Measurements from ENCODE around the gene KDM2A. TPM values are rescaled to one million over a fixed set of nuclear protein-coding genes. Genes with fewer than 3 reads are reported as not detected.
A peak's percentile ranks its signal among the peaks of the same experiment; 100 is the strongest.
"Not testable (repeated sequence)": the region's sequence is repeated elsewhere in the genome, so short reads cannot be mapped to it uniquely, and the experiment has no call there.

The KDM2A gene
- total RNA-seq, 2 experiments from 2014 or later, result 74.8 to 89.7 TPM

DNA sequence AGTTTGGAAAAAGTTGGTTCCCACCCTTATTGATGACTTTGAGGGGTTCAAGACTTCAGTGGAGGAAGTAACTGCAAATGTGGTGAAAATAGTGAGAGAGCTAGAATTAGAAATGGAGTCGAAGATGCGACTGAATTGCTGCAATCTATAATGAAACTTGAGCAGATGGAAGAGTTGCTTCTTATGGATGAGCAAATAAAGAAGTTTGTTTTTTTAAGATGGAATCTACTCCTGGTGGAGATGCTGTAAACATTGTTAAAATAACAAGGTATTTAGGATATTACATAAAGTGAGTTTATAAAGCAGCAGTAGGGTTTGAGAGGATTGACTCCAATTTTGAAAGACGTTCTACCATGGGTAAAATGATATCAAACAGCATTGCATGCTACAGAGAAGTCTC lies 83.0 kb downstream of the KDM2A start:
- ChIA-PET CTCF (no interaction called here), POLR2A (no interaction called here)
- Mint-ChIP-seq H3K27me3 (no peaks in the 10 kb centered on the region), H3K4me3 (no peak overlapping the region), H3K36me3 (ENCODE audit: low read depth) (peaks cover 6% of the 10 kb centered on the region), H3K9me3 (ENCODE audit: low read depth) (no peaks in the 10 kb centered on the region), H3K27ac (no peak overlapping the region), H3K4me1 (no peaks in the 10 kb centered on the region)
- no peak for ATAC-seq
- intact Hi-C loops (cut with DNase I, micrococcal nuclease), result no loop called here
- DNase-seq, result no peak

DNA sequence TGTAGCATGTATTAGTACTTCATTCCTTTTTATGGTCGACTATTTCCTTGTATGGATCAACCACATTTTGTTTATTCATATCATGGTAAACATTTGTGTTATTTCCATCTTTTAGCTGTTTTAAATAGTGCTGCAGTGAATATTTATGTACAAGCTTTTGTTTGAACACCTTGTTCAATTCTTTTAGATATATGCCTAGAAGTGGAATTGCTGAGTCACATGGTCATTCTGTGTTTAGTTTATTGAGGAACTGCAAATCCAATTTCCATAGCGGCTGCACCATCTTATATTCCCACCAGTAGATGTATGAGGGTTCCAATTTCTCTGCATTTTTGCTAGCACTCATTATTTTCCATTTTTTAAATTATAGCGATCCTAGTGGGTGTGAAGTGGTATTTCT lies 85.8 kb downstream of the KDM2A start:
- POLR2A ChIA-PET, result no interaction called here
- Mint-ChIP-seq H3K4me1 (no peaks in the 10 kb centered on the region), H3K4me3 (no peak overlapping the region), H3K9me3 (ENCODE audit: low read depth) (no peaks in the 10 kb centered on the region), H3K27me3 (no peaks in the 10 kb centered on the region), H3K36me3 (ENCODE audit: low read depth) (peaks cover 17% of the 10 kb centered on the region), H3K27ac (no peak overlapping the region)
- intact Hi-C loops (cut with DNase I, micrococcal nuclease), result no loop called here
- no peak for DNase-seq
- ATAC-seq, result no peak
- CTCF ChIA-PET, result no interaction called here

DNA sequence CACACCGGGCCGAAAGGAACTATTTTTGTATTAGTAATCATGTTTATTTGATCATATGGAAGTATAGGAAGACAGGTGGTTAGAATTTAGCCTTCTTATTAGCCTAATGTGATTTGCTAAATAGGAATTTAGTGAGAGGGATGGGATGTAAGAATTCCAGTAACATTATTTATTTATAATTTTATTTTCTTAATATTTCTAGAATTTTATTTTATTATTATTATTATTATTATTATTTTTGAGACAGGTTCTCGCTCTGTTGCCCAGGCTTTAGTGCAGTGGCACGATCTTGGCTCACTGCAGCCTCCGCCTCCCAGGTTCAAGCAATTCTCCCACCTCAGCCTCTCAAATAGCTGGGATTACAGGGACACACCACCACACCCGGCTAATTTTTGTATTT lies 90.2 kb downstream of the KDM2A start:
- peaks cover 21% of the 10 kb centered on the region for H3K36me3 Mint-ChIP-seq (ENCODE audit: low read depth)
- intact Hi-C loops (cut with DNase I, micrococcal nuclease); H3K27ac Mint-ChIP-seq; POLR2A ChIA-PET; H3K4me3 Mint-ChIP-seq; H3K27me3 Mint-ChIP-seq; DNase-seq; H3K9me3 Mint-ChIP-seq (ENCODE audit: low read depth); ATAC-seq; H3K4me1 Mint-ChIP-seq: not testable (repeated sequence)
- CTCF ChIA-PET, result interaction anchor here (0.7 to 1.4 kb wide), 2 partner anchors 19 to 31 kb away, joined by 3 read pairs; no protein-coding TSS in a partner anchor

DNA sequence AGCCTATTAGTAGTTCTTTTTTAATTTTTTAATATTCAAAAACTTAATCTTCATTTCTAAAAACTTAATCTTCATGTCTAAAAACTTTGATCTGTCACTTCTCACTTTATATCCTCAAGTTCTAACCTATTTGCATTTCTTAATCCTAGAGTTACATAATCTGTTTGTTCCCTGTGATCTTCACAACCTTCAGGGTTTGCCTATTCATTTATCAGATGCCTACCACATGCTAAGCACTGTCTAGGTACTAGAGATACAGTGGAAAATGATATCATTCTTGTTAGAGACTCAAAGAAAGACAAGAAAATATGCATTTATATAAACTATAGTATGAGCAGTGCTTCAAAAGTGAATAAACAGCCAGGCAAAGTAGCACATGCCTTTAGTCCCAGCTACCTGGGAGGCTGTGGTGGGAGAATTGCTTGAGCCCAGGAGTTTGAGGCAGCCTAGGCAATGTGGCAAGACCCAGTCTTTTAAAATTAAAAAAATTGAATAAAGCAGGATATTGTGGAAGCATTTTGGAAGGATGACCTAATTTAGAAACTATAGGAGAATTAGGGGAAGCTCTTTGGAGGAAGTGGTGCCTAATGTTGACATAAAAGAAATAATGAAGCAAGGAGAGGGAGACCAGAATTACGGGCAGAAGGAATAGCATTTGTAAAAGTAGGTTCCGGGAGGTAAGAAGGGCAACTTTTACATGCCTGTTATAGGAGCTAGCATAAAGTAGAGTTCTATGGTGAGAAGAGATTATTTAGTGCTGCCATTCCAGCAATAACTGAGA lies 92.8 kb downstream of the KDM2A start:
- no peak for DNase-seq
- Mint-ChIP-seq H3K4me3 (no peak overlapping the region), H3K4me1 (peaks cover 3% of the 10 kb centered on the region), H3K9me3 (ENCODE audit: low read depth) (no peaks in the 10 kb centered on the region), H3K36me3 (ENCODE audit: low read depth) (peaks cover 31% of the 10 kb centered on the region), H3K27ac (no peak overlapping the region), H3K27me3 (no peaks in the 10 kb centered on the region)
- CTCF ChIA-PET, result interaction anchor here (0.5 to 1.1 kb wide), 4 partner anchors 13 to 178 kb away, joined by 3 read pairs; no protein-coding TSS in a partner anchor
- intact Hi-C loops (cut with DNase I, micrococcal nuclease), result no loop called here
- ATAC-seq, result no peak
- POLR2A ChIA-PET, result no interaction called here

DNA sequence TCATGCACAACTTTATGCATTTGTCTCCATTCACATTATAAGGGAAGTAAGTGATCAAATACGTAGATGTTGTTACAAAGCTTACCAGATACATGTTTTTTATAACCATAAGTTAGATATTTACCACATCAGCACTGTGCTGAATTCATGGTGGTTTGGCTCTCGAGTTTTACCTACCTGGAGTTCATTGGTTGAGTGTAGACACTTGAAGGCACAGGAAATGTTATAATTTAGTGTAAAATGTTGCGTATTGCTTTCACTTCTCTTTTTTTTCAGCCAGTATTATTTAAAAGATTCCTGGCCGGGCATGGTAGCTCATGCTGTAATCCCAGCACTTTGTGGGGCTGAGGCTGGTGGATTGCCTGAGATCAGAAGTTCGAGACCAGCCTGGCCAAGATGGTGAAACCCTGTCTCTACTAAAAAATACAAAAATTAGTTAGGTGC lies 94.1 kb downstream of the KDM2A start:
- peaks cover 26% of the 10 kb centered on the region for H3K36me3 Mint-ChIP-seq (ENCODE audit: low read depth)
- peaks cover 3% of the 10 kb centered on the region for H3K4me1 Mint-ChIP-seq
- no peaks in the 10 kb centered on the region for H3K27me3 Mint-ChIP-seq
- DNase-seq (no peak), ATAC-seq (no peak)
- no peaks in the 10 kb centered on the region for H3K9me3 Mint-ChIP-seq (ENCODE audit: low read depth)
- no peak overlapping the region for H3K4me3 Mint-ChIP-seq
- intact Hi-C loops (cut with DNase I, micrococcal nuclease), result no loop called here
- H3K27ac Mint-ChIP-seq, result peak overlapping the region; percentile 5
- ChIA-PET POLR2A (interaction anchor here (0.6 kb wide), 1 partner anchor 1832 kb away, joined by 5 read pairs; no protein-coding TSS in a partner anchor), CTCF (interaction anchor here (0.8 kb wide), 1 partner anchor 164 kb away, joined by 3 read pairs; no protein-coding TSS in a partner anchor)

DNA sequence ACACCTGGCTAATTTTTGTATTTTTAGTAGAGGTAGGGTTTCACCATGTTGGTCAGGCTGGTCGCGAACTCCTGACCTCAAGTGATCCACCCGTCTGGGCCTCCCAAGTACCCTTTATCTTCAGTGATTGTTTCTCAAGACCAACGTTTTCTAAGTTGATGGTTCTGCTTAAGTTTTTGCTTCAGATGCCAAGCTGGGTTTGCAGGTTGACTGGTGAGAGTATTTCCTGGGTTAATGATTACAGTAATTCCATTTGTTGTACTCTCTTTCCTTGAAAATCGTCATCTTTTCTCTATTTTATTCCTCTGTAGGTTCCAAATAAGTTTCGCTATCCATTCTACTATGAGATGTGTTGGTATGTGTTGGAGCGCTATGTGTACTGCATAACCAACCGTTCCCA lies 108.7 kb downstream of the KDM2A start:
- DNase-seq (no peak), ATAC-seq (no peak)
- Mint-ChIP-seq H3K27ac (no peak overlapping the region), H3K9me3 (ENCODE audit: low read depth) (no peaks in the 10 kb centered on the region), H3K27me3 (no peaks in the 10 kb centered on the region), H3K4me3 (no peak overlapping the region), H3K36me3 (ENCODE audit: low read depth) (peaks cover 28% of the 10 kb centered on the region), H3K4me1 (peaks cover 4% of the 10 kb centered on the region)
- intact Hi-C loops (cut with DNase I, micrococcal nuclease), result no loop called here
- ChIA-PET CTCF (interaction anchor here (1.1 to 1.2 kb wide), 2 partner anchors 17 to 18 kb away, joined by 3 read pairs; no protein-coding TSS in a partner anchor), POLR2A (no interaction called here)

DNA sequence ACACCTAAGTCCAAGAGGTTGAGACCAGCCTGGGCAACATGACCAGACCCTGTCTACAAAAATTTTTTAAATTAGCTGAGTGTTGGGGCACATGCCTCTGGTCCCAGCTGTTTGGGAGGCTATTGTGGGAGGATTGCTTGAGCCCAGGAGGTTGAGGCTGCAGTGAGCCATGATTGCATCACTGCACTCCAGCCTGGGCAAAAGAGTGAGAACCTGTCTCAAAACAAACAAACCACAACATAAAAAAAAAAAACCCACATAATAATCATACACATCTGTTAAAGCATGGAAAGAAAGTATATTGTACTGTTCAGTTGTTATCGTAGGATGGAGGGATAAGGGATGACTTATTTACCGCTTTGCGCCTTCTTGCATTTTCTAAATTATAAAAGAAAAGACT lies 111.3 kb downstream of the KDM2A start:
- intact Hi-C loops (cut with DNase I, micrococcal nuclease), result no loop called here
- CTCF ChIA-PET, result interaction anchor here (0.6 to 0.8 kb wide), 3 partner anchors 11 to 585 kb away, joined by 3 read pairs; no protein-coding TSS in a partner anchor
- H3K27ac Mint-ChIP-seq, result no peak overlapping the region

DNA sequence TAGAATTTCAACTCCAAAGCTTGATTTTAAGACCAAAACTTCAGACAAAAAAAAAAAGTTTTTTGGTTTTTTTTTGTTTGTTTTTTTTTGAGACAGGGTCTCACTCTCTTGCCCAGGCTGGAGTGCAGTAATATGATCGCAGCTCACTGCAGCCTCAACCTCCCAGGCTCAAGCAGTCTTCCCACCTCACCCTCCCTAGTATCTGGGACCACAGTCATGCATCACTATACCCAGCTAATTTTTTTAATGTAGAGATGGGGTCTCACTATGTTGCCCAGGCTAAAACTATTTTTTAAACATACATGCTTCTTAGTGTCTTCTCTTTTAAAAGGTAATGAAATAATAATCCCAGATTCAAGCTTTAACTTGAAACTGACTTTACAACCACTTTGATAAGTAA lies 111.8 kb downstream of the KDM2A start:
- Mint-ChIP-seq H3K27ac (no peak overlapping the region), H3K27me3 (no peaks in the 10 kb centered on the region), H3K36me3 (ENCODE audit: low read depth) (peaks cover 32% of the 10 kb centered on the region), H3K4me3 (no peak overlapping the region), H3K9me3 (ENCODE audit: low read depth) (no peaks in the 10 kb centered on the region), H3K4me1 (peaks cover 17% of the 10 kb centered on the region)
- no peak for ATAC-seq
- intact Hi-C loops (cut with DNase I, micrococcal nuclease), result no loop called here
- POLR2A ChIA-PET, result no interaction called here
- no peak for DNase-seq
- CTCF ChIA-PET, result interaction anchor here (0.7 to 0.8 kb wide), 3 partner anchors 10 to 60 kb away, joined by 3 to 4 read pairs (median 3); no protein-coding TSS in a partner anchor

More for the DNA sequence above, 111.3 kb downstream of the KDM2A start:
- no peak overlapping the region for H3K4me3 Mint-ChIP-seq
- no peaks in the 10 kb centered on the region for H3K9me3 Mint-ChIP-seq (ENCODE audit: low read depth)
- H3K27me3 Mint-ChIP-seq, result no peaks in the 10 kb centered on the region
- peaks cover 17% of the 10 kb centered on the region for H3K4me1 Mint-ChIP-seq
- DNase-seq (peak; percentile 24), ATAC-seq (peak; percentile 26)
- POLR2A ChIA-PET, result interaction anchor here (0.7 kb wide), 1 partner anchor 9 kb away, joined by 5 read pairs; no protein-coding TSS in a partner anchor
- peaks cover 32% of the 10 kb centered on the region for H3K36me3 Mint-ChIP-seq (ENCODE audit: low read depth)

DNA sequence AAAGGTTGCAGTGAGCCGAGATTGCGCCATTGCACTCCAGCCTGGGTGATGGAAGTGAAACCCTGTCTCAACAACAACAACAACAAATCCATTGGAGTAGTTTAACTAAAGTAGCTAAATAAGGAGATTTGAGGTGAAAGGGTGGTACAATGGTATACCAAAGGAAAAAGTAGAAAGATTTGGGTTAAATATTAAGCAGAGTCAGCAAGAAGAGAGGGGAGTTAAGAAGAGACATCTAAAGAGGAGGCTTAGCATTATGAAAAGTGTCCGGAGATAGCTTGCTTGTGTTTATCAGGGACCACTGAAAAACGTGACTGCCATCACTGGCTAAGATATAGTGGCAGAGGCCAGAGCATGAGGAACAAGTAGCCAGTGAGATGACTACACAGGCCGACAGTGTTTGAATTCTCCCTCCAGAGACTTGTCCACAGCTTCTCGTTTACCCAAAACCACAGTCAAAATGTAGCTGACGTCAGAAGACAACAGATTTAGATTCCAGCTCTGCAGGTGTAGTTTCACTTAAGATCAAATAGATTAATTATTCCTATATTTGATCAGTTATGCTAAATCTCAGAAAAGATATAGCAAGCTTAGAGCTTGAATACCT lies 114.6 kb downstream of the KDM2A start:
- ChIA-PET CTCF (interaction anchor here (0.6 to 1.4 kb wide), 5 partner anchors 28 to 1383 kb away, joined by 3 to 5 read pairs (median 3); no protein-coding TSS in a partner anchor), POLR2A (no interaction called here)
- H3K27ac Mint-ChIP-seq, result peak overlapping the region; percentile 5
- H3K36me3 Mint-ChIP-seq (ENCODE audit: low read depth), result peaks cover 20% of the 10 kb centered on the region
- H3K9me3 Mint-ChIP-seq (ENCODE audit: low read depth), result no peaks in the 10 kb centered on the region
- DNase-seq (no peak), ATAC-seq (no peak)
- intact Hi-C loops (cut with DNase I, micrococcal nuclease), result no loop called here
- H3K27me3 Mint-ChIP-seq, result no peaks in the 10 kb centered on the region
- no peak overlapping the region for H3K4me3 Mint-ChIP-seq
- H3K4me1 Mint-ChIP-seq, result peaks cover 23% of the 10 kb centered on the region

DNA sequence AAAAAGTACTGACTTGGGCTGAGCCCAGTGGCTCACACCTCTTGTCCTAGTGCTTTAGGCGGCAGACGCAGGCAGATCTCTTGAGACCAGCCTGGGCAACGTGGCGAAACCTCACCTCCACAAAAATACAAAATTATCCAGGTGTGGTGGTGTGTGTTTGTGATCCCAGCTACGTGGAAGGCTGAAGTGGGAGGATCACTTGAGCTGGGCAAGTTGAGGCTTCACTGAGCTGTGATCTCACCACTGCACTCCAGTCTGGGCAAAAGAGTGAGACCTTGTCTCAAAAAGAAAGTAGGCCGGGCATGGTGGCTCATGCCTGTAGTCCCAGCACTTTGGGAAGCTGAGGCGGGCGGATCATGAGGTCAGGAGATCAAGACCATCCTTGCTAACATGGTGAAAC lies 115.5 kb downstream of the KDM2A start:
- ATAC-seq; H3K4me3 Mint-ChIP-seq; H3K27me3 Mint-ChIP-seq; intact Hi-C loops (cut with DNase I, micrococcal nuclease); CTCF ChIA-PET; DNase-seq; H3K9me3 Mint-ChIP-seq (ENCODE audit: low read depth): not testable (repeated sequence)
- peak overlapping the region; percentile 60 for H3K27ac Mint-ChIP-seq
- POLR2A ChIA-PET, result interaction anchor here (0.6 kb wide), 1 partner anchor 238 kb away, joined by 3 read pairs; no protein-coding TSS in a partner anchor
- H3K36me3 Mint-ChIP-seq (ENCODE audit: low read depth), result peaks cover 14% of the 10 kb centered on the region
- peaks cover 32% of the 10 kb centered on the region for H3K4me1 Mint-ChIP-seq

DNA sequence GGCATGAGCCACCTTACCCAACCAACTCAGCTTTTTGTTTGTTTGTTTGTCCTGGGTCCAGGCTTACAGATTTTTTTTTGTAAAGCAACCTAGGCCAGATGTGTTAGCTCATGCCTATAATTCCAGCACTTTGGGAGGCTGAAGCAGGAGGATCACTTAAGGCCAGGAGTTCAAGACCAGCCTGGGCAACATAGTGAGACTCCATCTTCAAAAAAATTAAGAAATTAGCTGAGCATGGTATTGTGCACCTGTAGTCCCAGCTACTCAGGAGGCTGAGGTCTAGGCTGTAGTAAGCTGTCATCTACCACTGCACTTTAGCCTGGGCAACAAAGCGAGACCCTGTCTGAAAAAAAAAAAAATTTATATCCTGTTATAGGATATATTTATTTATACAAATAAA lies 118.5 kb downstream of the KDM2A start:
- Mint-ChIP-seq H3K27ac (no peak overlapping the region), H3K9me3 (ENCODE audit: low read depth) (no peaks in the 10 kb centered on the region), H3K4me1 (peaks cover 38% of the 10 kb centered on the region), H3K27me3 (no peaks in the 10 kb centered on the region), H3K4me3 (no peak overlapping the region), H3K36me3 (ENCODE audit: low read depth) (peaks cover 27% of the 10 kb centered on the region)
- ATAC-seq (no peak), DNase-seq (no peak)
- ChIA-PET CTCF (interaction anchor here (0.8 kb wide), 1 partner anchor 346 kb away, joined by 3 read pairs; the partner anchor contains the start of gene GSTP1), POLR2A (no interaction called here)
- intact Hi-C loops (cut with DNase I, micrococcal nuclease), result loop anchor here in 1 of 2 experiments (5.0 kb wide), 1 partner anchor 155 kb away; no protein-coding TSS in a partner anchor
